A673 (cell line): ENCODE data around the gene SETD1A. TPM values are rescaled to one million over a fixed set of nuclear protein-coding genes. Genes with fewer than 3 reads are reported as not detected.

Source experiments
- BruUV-seq: library from RNA; stranded (reverse); fragments of 400-500 nt; replicated peaks from 2 replicates; lab custom pipeline; 2021; lab: Mats Ljungman, UMichigan
- CTCF ChIA-PET: fragments of 300-600 bp; sonication (Branson Sonifier 250); formaldehyde crosslinking; loops from one replicate; lab custom pipeline; 2022; ENCODE audit warnings: antibody characterized with exemption; lab: Charles Lee
- POLR2A ChIA-PET: fragments of 300-600 bp; sonication (Branson Sonifier 250); formaldehyde crosslinking; loops from one replicate; lab custom pipeline; 2022; ENCODE audit warnings: antibody characterized with exemption; ENCODE audit not compliant: low non-redundant PET; lab: Charles Lee
- DNase-seq: peaks from one replicate; pipeline ENCODE4 v3.0.0-alpha.2; 2015; ENCODE audit warnings: low spot score
- H3K27ac ChIP-seq: fragments of 200-600 bp; sonication (generic); 2 replicates; pipeline ENCODE4 v1.5.1; 2016; ENCODE audit warnings: mixed run types, low read depth, mild to moderate bottlenecking, mixed read lengths, antibody characterized with exemption, low read length; ENCODE audit not compliant: poor library complexity, severe bottlenecking
- H3K27me3 ChIP-seq: fragments of 200-600 bp; sonication (generic); replicated peaks from 2 replicates; pipeline ENCODE4 v1.6.1; 2017; ENCODE audit warnings: mixed run types, low read depth, mild to moderate bottlenecking, mixed read lengths, antibody characterized with exemption, low read length; ENCODE audit not compliant: insufficient read depth, poor library complexity
- H3K36me3 ChIP-seq: fragments of 200-600 bp; sonication (generic); 2 replicates; pipeline ENCODE4 v1.6.1; 2016; ENCODE audit warnings: mixed run types, mild to moderate bottlenecking, mixed read lengths, antibody characterized with exemption, low read length; ENCODE audit not compliant: insufficient read depth, poor library complexity, severe bottlenecking
- H3K4me1 ChIP-seq: fragments of 200-600 bp; sonication (generic); 2 replicates; pipeline ENCODE4 v1.6.1; 2017; ENCODE audit warnings: mixed run types, mild to moderate bottlenecking, mixed read lengths, antibody characterized with exemption, low read length; ENCODE audit not compliant: insufficient read depth, poor library complexity, severe bottlenecking
- H3K4me3 ChIP-seq: fragments of 200-600 bp; sonication (generic); 2 replicates; pipeline ENCODE4 v1.5.1; 2016; ENCODE audit warnings: low read depth, mixed run types, mild to moderate bottlenecking, mixed read lengths, low read length; ENCODE audit not compliant: poor library complexity, severe bottlenecking
- H3K9me3 ChIP-seq: fragments of 200-600 bp; sonication (generic); 2 replicates; pipeline ENCODE4 v1.6.1; 2016; ENCODE audit warnings: mixed run types, low read depth, mild to moderate bottlenecking, mixed read lengths, antibody characterized with exemption, low read length; ENCODE audit not compliant: poor library complexity, severe bottlenecking
- EZH2 ChIP-seq: fragments of 200-600 bp; sonication (generic); IDR thresholded peaks from 2 replicates; pipeline ENCODE4 v1.6.1; 2017; ENCODE audit warnings: borderline replicate concordance, low read depth, mild to moderate bottlenecking, mixed read lengths, antibody characterized with exemption, low read length; ENCODE audit not compliant: poor library complexity, severe bottlenecking
- intact Hi-C: fragments of 100-400 bp; cut with micrococcal nuclease; formaldehyde crosslinking; loops from one replicate; pipeline ENCODE4 v1.10.0; 2022; ENCODE audit not compliant: unreplicated experiment
- total RNA-seq: library from RNA; stranded (reverse); gene quantifications from 2 replicates; pipeline ENCODE4 v1.2.3, GENCODE V29; 2021
- TF ChIP-seq, protein P1 (sequence below): fragments of 300-800, 200-600 bp; sonication (generic); conservative IDR thresholded peaks from 2 replicates; pipeline ENCODE4 v1.5.1; 2017; ENCODE audit warnings: low read depth, mild to moderate bottlenecking, antibody characterized with exemption, low read length, moderate library complexity, mixed read lengths

Gene SETD1A
- total RNA-seq, 1 experiment from 2014 or later, result 31.4 TPM

- ChIA-PET POLR2A (no interaction called here), CTCF (no interaction called here)
- no peak for TF ChIP-seq EZH2
- TF ChIP-seq, protein P1, sequence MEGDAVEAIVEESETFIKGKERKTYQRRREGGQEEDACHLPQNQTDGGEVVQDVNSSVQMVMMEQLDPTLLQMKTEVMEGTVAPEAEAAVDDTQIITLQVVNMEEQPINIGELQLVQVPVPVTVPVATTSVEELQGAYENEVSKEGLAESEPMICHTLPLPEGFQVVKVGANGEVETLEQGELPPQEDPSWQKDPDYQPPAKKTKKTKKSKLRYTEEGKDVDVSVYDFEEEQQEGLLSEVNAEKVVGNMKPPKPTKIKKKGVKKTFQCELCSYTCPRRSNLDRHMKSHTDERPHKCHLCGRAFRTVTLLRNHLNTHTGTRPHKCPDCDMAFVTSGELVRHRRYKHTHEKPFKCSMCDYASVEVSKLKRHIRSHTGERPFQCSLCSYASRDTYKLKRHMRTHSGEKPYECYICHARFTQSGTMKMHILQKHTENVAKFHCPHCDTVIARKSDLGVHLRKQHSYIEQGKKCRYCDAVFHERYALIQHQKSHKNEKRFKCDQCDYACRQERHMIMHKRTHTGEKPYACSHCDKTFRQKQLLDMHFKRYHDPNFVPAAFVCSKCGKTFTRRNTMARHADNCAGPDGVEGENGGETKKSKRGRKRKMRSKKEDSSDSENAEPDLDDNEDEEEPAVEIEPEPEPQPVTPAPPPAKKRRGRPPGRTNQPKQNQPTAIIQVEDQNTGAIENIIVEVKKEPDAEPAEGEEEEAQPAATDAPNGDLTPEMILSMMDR, result no peak
- no TSS peak for BruUV-seq
- Histone ChIP-seq H3K9me3 (no peaks in the 10 kb centered on the region), H3K4me3 (no peak overlapping the region), H3K36me3 (no peaks in the 10 kb centered on the region), H3K27ac (no peak overlapping the region), H3K27me3 (no peaks in the 10 kb centered on the region), H3K4me1 (peaks cover 7% of the 10 kb centered on the region)
- intact Hi-C loops, result no loop called here
- DNase-seq, result no peak
Measured at GRCh38 chr16:31031276-31031675, 73.7 kb downstream of the SETD1A start.

DNA sequence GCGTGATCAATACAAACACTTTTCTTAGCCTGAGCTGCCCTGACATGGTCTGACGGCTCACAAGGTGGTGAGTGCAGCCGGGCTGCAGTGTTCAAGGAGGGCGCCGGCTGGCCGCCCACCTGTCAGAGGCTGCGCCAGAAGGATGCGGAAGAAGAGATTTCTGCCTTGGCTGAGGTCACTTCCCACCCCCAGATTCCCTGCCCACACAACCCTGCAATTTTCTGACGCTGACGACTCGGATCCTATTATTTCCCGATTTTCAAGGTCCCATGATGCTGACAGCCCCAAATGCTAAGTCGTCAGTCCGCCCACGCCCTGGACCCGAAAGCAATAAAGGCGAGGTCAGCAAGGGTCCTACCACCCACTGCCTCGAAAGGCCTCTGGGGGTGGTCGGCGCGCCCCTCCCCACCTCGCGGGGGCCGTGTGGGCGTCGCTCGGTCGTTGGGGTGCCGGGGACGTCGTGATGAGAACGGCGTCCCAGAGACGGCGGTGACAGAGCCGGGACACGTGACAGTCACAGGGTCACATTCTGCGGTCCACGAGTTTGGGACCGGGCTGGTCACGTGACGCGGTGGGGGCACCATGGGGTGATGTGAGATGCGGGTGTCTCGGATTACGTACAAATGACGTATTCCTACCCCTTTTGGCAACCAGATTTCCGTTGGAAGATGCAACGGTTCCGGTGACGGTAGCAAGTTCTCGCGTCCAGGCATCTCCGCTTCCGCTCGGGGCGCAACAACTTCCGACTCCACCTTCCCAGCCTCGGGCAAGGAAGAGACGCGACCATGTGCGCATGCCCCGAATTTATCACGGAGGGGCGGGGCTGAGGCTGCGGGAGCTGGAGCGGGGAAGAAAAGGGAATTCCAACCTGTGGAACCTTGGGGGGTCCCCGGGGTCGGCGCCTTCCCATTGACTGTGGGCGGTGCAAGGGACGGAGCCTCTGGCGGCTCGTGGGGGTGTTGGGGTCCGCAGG lies 75.5 kb downstream of the SETD1A start, which contains the start of gene STX4:
Gene STX4 (plus strand): TSS at position 823 of the 973 bp plus-strand sequence. CDS start 248 bp downstream, outside the sequence.
- intact Hi-C loops, result no loop called here
- CTCF ChIA-PET, result interaction anchor here (0.7 kb wide), 1 partner anchor 26 kb away, joined by 3 read pairs; no protein-coding TSS in a partner anchor
- H3K4me1 ChIP-seq, result peaks cover 7% of the 10 kb centered on the region
- no peaks in the 10 kb centered on the region for H3K9me3 ChIP-seq
- POLR2A ChIA-PET, result interaction anchor here (0.7 kb wide), 1 partner anchor 189 kb away, joined by 3 read pairs; no protein-coding TSS in a partner anchor
- BruUV-seq, result TSS peak; percentile 79
- H3K36me3 ChIP-seq, result no peaks in the 10 kb centered on the region
- H3K27ac ChIP-seq, result peak within 1 kb of the TSS; percentile 83
- DNase-seq, result peak; percentile 98
- H3K27me3 ChIP-seq, result no peaks in the 10 kb centered on the region
- TF ChIP-seq, protein P1, result no peak
- no peak for TF ChIP-seq EZH2
- H3K4me3 ChIP-seq, result peak within 1 kb of the TSS; percentile 77

GRCh38 chr16:31033709-31034492 lies 76.3 kb downstream of the SETD1A start:
- Histone ChIP-seq H3K4me3 (peak overlapping the region; percentile 77), H3K4me1 (peaks cover 7% of the 10 kb centered on the region), H3K9me3 (no peaks in the 10 kb centered on the region), H3K27ac (peak overlapping the region; percentile 83), H3K27me3 (no peaks in the 10 kb centered on the region), H3K36me3 (no peaks in the 10 kb centered on the region)
- intact Hi-C loops, result loop anchor here (1.0 kb wide), 1 partner anchor 39 kb away; no protein-coding TSS in a partner anchor
- CTCF ChIA-PET, result interaction anchor here (0.7 kb wide), 1 partner anchor 26 kb away, joined by 3 read pairs; no protein-coding TSS in a partner anchor
- TSS peak; percentile 75 for BruUV-seq
- DNase-seq, result peak; percentile 90
- TF ChIP-seq, protein P1, result no peak
- TF ChIP-seq EZH2, result no peak
- POLR2A ChIA-PET, result no interaction called here
